IPS-20b (cell line): ENCODE results near the gene CIB4.
"Not testable (repeated sequence)": the region's sequence is repeated elsewhere in the genome, so short reads cannot be mapped to it uniquely, and the experiment has no call there.

ENCODE experiments used
- H3K27ac ChIP-seq: one replicate; pipeline ENCODE4 v1.5.1; 2013; ENCODE audit warnings: low read length
- H3K27me3 ChIP-seq: 2 replicates; pipeline ENCODE4 v1.6.1; 2013; ENCODE audit warnings: mild to moderate bottlenecking, low read length, inconsistent platforms; ENCODE audit not compliant: insufficient read depth
- H3K36me3 ChIP-seq: 2 replicates; pipeline ENCODE4 v1.6.1; 2013; ENCODE audit warnings: low read depth, mild to moderate bottlenecking, inconsistent platforms, low read length, moderate library complexity; ENCODE audit not compliant: insufficient read depth
- H3K4me1 ChIP-seq: 2 replicates; pipeline ENCODE4 v1.6.1; 2013; ENCODE audit warnings: mild to moderate bottlenecking, control low read depth, inconsistent platforms, low read length, moderate library complexity; ENCODE audit not compliant: insufficient read depth
- H3K4me3 ChIP-seq: 2 replicates; pipeline ENCODE4 v1.5.1; 2013; ENCODE audit warnings: mild to moderate bottlenecking, low read length, inconsistent platforms
- H3K9ac ChIP-seq: 2 replicates; pipeline ENCODE4 v1.6.1; 2013; ENCODE audit warnings: low read depth, mild to moderate bottlenecking, inconsistent platforms, low read length, moderate library complexity
- H3K9me3 ChIP-seq: 2 replicates; pipeline ENCODE4 v1.6.1; 2013; ENCODE audit warnings: mild to moderate bottlenecking, low read depth, low read length, inconsistent platforms; ENCODE audit not compliant: insufficient read depth

CIB4 gene

DNA sequence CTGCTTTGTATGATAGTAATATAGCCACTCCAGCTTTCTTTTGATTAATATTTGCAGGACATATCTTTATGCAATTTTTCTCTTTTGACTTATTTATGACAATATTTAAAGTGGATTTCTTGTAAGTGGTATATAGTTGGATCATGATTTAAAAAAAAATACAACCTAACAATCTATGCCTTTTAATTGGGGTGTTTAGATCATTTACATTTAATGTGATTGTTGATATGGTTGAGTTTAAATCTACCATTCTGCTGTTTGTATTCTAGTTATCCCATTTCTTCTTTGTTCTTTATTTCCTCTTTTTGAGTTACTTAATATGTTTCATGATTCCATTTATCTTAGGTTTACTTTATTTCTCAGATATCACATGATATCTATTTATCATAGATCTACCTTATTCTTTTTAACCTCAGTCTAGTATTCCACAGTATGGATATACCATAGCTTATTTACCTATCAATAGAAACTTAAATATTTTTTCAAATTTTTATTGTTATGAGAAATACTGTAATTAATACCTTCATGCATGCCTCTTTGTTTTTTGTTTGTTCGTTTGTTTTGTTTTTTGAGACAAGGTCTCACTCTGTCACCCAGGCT is 19.3 kb upstream of the CIB4 start:
- Histone ChIP-seq H3K4me1 (peaks cover under 1% of the 10 kb centered on the region), H3K9ac (no peak overlapping the region), H3K27me3 (no peaks in the 10 kb centered on the region), H3K36me3 (no peaks in the 10 kb centered on the region), H3K9me3 (peaks cover 16% of the 10 kb centered on the region), H3K27ac (no peak overlapping the region), H3K4me3 (no peak overlapping the region)

DNA sequence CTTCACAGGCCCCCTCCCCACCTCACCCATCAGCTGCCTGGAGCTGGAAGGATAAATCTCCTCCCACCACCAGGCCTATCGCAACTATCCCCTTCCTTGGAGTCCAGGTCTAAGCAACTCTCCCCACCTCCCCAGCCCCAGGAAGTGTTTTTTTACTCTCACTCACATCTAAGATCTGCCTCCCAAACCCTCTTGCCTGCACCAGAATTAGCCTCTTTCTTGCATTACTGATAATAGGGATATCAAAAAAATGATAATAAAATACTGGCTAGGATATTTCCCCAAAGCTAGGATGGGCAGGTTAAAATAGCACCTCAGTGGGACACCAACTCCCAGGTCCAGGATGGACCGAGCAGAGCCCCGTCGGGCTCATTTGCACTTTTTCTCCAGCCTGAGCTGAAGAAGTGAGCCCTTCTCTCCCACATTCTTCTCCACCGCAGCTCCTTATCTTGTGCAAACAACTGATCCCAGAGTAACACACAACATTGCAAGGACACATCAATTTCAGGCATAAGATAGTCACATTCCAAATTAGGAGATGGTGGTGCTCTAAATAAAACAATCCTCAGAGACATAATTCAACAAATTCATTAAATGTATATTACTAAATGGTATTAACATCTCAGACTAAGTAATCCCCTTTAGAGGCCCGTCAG is 17.7 kb upstream of the CIB4 start:
- H3K36me3 ChIP-seq = no peaks in the 10 kb centered on the region
- H3K27ac ChIP-seq = no peak overlapping the region
- no peak overlapping the region for H3K4me3 ChIP-seq
- H3K27me3 ChIP-seq = no peaks in the 10 kb centered on the region
- H3K4me1 ChIP-seq = peaks cover 10% of the 10 kb centered on the region
- H3K9ac ChIP-seq = no peak overlapping the region
- peaks cover 16% of the 10 kb centered on the region for H3K9me3 ChIP-seq

DNA sequence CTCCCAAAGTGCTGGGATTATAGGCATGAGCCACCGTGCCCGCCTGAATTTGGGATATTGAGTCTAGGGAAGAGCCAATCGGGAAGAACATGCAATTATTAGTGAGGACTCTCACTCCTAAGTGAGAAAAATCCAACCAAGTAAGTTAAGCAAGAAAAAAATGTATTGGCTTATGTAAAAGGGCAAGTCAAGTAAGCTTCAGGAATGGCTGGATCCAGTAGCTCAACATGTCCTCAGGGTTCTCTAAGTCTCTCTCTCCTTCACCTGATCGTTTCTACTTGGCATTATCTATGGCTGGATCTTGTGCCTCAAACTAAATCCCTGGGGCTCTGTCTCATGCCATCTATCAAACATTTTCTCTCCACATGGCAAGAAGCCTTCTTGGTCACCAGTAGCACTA is 16.1 kb upstream of the CIB4 start:
- Histone ChIP-seq H3K27ac (no peak overlapping the region), H3K4me3 (no peak overlapping the region), H3K36me3 (no peaks in the 10 kb centered on the region), H3K4me1 (peaks cover 10% of the 10 kb centered on the region), H3K27me3 (no peaks in the 10 kb centered on the region), H3K9ac (no peak overlapping the region), H3K9me3 (peaks cover 16% of the 10 kb centered on the region)

DNA sequence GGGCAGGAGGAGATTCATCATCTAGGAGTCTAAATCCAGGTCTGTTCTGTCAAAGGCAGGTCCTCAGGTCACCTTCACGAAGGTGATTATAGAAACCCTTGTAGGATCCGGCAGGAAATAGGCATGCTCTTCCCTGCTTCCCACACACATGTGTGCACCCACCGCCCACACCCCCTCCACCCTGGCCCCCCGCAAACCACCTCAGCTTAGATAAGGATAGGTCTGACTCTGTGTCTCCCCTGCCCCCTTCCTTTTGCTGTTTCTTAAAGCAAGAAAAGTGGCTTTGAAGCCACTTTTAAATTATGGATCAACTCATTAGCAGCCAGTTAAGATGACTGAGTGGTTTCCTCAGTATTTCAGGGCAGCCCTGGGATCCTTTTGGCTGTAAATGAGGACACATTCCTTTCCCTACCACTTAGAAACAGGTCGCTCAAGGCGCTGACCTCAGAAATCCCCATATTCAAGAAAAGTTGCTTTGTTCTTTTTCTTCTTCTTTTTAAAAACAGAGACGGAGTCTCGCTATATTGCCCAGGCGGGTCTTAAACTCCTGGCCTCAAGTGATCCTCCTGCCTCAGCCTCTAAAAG is 14.5 kb upstream of the CIB4 start:
- no peak overlapping the region for H3K27ac ChIP-seq
- no peaks in the 10 kb centered on the region for H3K27me3 ChIP-seq
- no peaks in the 10 kb centered on the region for H3K36me3 ChIP-seq
- H3K9ac ChIP-seq = no peak overlapping the region
- H3K9me3 ChIP-seq = peaks cover 13% of the 10 kb centered on the region
- H3K4me1 ChIP-seq = peaks cover 10% of the 10 kb centered on the region
- H3K4me3 ChIP-seq = no peak overlapping the region

DNA sequence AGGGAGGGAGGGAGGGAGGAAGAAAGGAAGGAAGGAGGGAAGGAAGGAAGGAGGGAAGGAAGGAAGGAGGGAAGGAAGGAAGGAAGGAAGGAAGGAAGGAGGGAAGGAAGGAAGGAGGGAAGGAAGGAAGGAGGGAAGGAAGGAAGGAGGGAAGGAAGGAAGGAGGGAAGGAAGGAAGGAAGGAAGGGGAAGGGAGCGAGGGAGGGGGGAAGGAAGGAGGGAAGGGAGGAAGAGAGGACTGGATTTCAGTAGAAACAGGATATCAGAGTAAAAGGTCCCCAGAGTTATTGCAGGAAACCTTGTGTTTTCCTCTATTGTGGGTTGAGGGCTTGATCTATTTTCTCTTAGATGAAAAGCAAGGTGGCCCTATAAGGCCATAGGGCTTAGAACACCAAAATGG is 14.0 kb upstream of the CIB4 start:
- H3K9me3 ChIP-seq, H3K4me3 ChIP-seq, H3K27me3 ChIP-seq, H3K9ac ChIP-seq, H3K36me3 ChIP-seq, H3K4me1 ChIP-seq, H3K27ac ChIP-seq: not testable (repeated sequence)

DNA sequence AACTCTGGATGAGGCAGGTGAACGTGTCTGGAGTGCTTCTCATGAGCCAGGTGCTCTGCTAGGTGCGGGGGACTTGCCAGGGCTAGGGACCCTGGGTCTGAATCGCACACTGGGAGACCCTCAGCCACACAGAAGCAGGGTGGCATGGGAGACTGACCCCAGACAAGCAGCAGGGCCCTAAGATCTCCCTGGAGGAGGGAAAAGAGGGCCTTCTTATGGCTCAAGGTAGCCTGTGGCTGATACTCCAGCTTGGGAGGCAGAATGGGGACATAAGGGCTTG is 12.8 kb upstream of the CIB4 start:
- H3K9ac ChIP-seq = no peak overlapping the region
- H3K4me1 ChIP-seq = peaks cover 10% of the 10 kb centered on the region
- H3K27ac ChIP-seq = no peak overlapping the region
- H3K4me3 ChIP-seq = no peak overlapping the region
- no peaks in the 10 kb centered on the region for H3K36me3 ChIP-seq
- H3K9me3 ChIP-seq = no peaks in the 10 kb centered on the region; the same call in 1 of the 2 replicates
- no peaks in the 10 kb centered on the region for H3K27me3 ChIP-seq

DNA sequence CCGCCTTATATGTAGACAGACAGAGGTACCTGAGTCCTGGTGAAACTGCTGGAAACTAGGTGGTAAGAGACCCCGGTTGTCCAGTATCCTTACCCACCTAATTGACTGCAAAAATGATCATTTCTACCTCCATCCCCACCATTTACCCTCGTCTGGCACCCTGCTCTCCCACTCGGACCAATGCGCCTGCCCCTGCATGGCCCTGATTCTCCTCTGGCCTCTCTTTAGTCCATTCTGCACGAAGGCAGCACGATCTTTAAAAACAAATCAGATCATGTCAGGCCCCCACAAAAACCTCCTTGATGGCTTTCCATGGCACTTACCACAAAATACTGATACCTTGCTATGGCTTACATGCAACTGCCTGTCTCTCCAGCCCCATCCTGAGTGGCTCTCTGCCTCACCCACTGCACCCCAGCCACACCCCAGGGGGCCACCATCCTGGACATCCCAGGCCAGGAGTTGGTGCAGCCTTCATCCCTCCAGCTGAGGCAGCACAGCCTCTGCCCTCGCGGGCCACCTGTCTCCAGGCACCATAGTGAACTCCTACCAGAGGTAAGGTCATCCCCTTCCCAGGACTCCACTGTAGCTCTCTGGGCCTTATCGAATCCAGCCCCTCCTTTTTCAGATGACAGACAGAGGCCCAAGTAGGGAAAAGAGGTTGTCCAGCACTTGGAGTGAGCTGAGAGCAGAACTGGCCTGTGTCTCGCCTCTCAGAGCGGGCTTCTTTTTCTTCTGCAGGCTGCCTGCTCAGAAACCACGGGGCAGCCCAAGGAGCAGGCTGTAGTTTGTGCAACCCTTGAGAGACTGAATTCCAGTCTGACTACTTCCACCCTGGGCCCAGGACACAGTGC is 12.3 kb upstream of the CIB4 start:
- no peaks in the 10 kb centered on the region; the same call in 1 of the 2 replicates for H3K9me3 ChIP-seq
- H3K4me1 ChIP-seq = peaks cover 10% of the 10 kb centered on the region
- no peaks in the 10 kb centered on the region for H3K27me3 ChIP-seq
- H3K27ac ChIP-seq = no peak overlapping the region
- no peaks in the 10 kb centered on the region for H3K36me3 ChIP-seq
- H3K9ac ChIP-seq = no peak overlapping the region
- H3K4me3 ChIP-seq = no peak overlapping the region

DNA sequence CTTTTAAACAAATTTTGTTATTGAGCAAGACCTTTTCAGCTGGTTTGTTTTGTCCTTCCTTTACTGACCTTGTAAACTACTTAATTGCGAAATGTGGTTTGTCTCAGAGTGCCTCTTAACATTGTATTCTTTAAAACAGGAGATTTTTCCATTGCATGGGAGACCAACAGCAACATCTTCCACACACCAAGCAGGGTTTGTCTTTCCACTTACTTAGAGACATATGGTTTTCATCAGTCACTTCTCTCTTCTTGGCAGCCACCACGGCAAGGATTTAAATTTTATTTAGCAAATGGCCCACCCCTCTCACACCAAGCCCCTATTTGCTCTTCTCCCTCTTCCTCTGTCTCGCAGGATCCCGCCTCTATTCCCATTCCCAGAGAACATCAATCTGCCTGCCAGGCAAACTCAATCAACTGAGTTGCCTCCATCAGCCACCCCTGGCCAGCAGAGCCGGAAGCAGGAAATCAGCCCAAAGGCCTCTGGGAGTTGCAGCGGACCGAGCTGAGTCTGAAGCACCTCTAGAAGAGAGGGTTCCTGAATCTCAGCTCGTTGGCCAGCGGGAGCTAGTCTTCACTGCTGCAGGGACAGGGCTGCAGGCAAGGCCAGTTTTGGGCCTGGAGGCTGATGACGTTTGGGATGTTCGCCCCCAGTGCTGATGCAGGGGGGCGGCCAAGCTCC is 11.3 kb upstream of the CIB4 start:
- Histone ChIP-seq H3K9me3 (no peaks in the 10 kb centered on the region), H3K27ac (no peak overlapping the region), H3K4me3 (no peak overlapping the region), H3K27me3 (no peaks in the 10 kb centered on the region), H3K9ac (no peak overlapping the region), H3K4me1 (peaks cover 10% of the 10 kb centered on the region), H3K36me3 (no peaks in the 10 kb centered on the region)

DNA sequence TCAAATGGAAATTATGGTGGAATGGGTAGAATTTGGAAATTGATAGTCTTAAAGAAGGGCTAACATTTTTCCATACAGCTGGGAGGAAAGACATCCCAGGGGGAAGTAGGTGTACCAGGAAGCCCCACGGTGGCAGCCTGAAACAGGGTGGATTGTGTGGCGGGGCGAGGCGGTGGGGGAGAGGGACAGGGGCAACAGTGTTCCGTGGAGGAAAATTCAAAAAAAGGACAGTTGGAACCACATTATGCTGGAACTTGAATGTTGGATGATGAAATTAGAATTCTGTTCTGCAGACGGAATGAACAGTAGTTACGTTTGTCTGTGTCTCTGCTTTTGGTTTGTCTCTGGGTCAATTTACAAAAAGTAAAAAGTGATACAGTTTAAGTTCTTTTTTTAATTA is 10.6 kb upstream of the CIB4 start:
- Histone ChIP-seq H3K4me3 (no peak overlapping the region), H3K4me1 (peaks cover 10% of the 10 kb centered on the region), H3K9ac (no peak overlapping the region), H3K27ac (no peak overlapping the region), H3K27me3 (no peaks in the 10 kb centered on the region), H3K9me3 (no peaks in the 10 kb centered on the region), H3K36me3 (no peaks in the 10 kb centered on the region)

DNA sequence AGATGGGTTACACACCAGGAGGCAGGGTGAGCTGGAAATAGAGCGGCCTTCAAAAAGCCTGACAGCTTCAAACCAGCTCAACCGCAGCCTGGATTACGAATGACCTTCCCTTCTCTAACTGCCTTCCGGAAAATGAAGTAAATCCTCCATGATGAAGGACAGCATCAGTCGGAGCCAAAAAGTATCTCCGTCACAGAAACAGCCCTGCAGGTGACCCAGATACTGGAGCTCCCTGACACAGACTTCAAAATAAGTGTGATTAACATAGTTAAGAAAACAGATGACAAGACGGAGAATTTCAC is 10.3 kb upstream of the CIB4 start:
- Histone ChIP-seq H3K9me3 (no peaks in the 10 kb centered on the region), H3K4me3 (no peak overlapping the region), H3K4me1 (peaks cover 10% of the 10 kb centered on the region), H3K27ac (no peak overlapping the region), H3K36me3 (no peaks in the 10 kb centered on the region), H3K9ac (no peak overlapping the region), H3K27me3 (no peaks in the 10 kb centered on the region)

DNA sequence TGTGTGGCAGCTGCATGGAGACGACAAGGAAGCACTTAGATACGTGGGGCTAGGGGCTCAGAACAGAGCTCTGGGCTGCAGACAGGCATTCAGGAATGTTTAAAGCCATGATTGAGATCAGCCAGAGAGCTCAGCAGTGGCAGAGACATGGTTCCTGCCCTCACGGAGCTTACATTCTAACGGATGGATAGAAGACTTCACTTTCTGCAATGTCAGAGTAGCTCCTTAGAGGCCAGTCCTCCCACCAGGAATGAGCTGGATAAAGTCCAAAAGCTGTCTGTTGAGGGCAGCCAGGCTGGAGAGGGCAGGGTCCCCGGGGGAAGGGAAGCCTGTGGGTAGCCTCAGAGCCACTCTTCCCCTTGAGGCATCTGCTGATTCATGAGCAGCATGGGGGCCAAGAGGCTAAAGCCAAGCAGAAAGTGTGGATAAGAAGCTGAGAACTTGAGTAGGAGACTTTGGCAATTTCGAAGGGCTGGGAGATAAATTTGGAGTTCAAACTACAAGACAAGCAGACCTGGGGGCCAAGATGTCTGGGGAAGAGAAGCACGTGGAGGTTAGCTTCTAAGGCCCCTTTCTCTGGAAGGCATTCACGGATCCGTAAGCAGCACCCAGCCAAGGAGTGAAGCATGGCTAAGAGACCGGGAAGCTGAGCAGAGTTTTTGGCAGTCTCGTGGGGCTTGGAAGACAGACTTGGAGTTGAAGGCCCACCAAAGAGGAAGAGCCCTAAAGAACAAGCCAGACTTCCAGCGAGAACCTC is 9.7 kb upstream of the CIB4 start:
- H3K27ac ChIP-seq = no peak overlapping the region

More for the DNA sequence above, 9.7 kb upstream of the CIB4 start:
- H3K9ac ChIP-seq = no peak overlapping the region
- H3K4me1 ChIP-seq = peaks cover 10% of the 10 kb centered on the region
- no peak overlapping the region for H3K4me3 ChIP-seq
- no peaks in the 10 kb centered on the region for H3K27me3 ChIP-seq
- H3K9me3 ChIP-seq = no peaks in the 10 kb centered on the region
- H3K36me3 ChIP-seq = no peaks in the 10 kb centered on the region
